Large intestine (tissue), 3 donors: ENCODE data around the gene TMTC1. TPM values are rescaled to one million over a fixed set of nuclear protein-coding genes. Genes with fewer than 3 reads are reported as not detected.

ENCODE experiments used
- DNase-seq, 2 donors: peaks; one replicate each; pipeline versions ENCODE4 v3.0.0 to v3.0.0-alpha.2; 2013
- H3K27ac ChIP-seq: one replicate; pipeline ENCODE4 v1.5.1; 2013; ENCODE audit warnings: low read length
- H3K27me3 ChIP-seq: 2 replicates; pipeline ENCODE4 v1.6.1; 2013; ENCODE audit warnings: low read length; ENCODE audit not compliant: control insufficient read depth, insufficient read depth
- H3K36me3 ChIP-seq: 2 replicates; pipeline ENCODE4 v1.6.1; 2013; ENCODE audit warnings: low read length; ENCODE audit not compliant: control insufficient read depth, insufficient read depth
- H3K4me1 ChIP-seq: one replicate; pipeline ENCODE4 v1.6.1; 2013; ENCODE audit warnings: low read length; ENCODE audit not compliant: control insufficient read depth, insufficient read depth
- H3K4me3 ChIP-seq: one replicate; pipeline ENCODE4 v1.5.1; 2013; ENCODE audit warnings: low read length
- H3K9me3 ChIP-seq: one replicate; pipeline ENCODE4 v1.6.1; 2013; ENCODE audit warnings: mild to moderate bottlenecking, low read depth, low read length, moderate library complexity; ENCODE audit not compliant: control insufficient read depth
- WGBS: methylation state at CpG from one replicate; pipeline ENCODE4 v1.1.5; 2013; ENCODE audit warnings: low lambda C conversion rate; ENCODE audit not compliant: insufficient coverage; 5-methylcytosine and 5-hydroxymethylcytosine counted together
- polyA plus RNA-seq: library from polyadenylated mRNA; unstranded; fragments of 120-200 nt; gene quantifications from one replicate; pipeline ENCODE4 v1.2.1, GENCODE V29; 2013

Gene TMTC1
- polyA plus RNA-seq, 1 donor = 4.0 TPM

DNA sequence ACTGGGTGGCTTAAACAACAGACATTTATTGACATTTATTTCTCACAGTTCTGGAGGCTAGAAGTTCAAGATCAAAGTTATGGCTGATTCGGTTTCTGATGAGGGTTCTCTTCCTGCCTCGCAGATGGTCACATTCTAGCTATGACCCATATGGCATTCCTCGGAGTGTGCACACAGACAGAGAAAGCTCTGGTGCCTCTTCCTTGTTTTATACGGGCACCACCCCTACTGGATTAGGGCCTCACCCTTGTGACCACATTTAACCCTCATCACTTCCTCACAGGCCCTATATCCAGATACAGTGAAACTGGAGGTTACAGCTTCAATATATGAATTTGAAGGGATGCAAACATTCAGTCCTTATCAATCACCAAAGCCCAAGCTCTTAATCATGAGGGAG is 209.2 kb downstream of the TMTC1 start:
- no CpG with 5 or more reads among the region's 4 CpGs for WGBS
- no peaks in the 10 kb centered on the region for H3K36me3 ChIP-seq
- H3K4me3 ChIP-seq = no peak overlapping the region
- H3K4me1 ChIP-seq = no peaks in the 10 kb centered on the region
- no peaks in the 10 kb centered on the region for H3K27me3 ChIP-seq
- H3K27ac ChIP-seq = no peak overlapping the region
- DNase-seq = no peak
- no peaks in the 10 kb centered on the region for H3K9me3 ChIP-seq

- Histone ChIP-seq H3K36me3 (no peaks in the 10 kb centered on the region), H3K27me3 (no peaks in the 10 kb centered on the region), H3K4me1 (no peaks in the 10 kb centered on the region), H3K9me3 (no peaks in the 10 kb centered on the region), H3K4me3 (no peak overlapping the region), H3K27ac (no peak overlapping the region)
- no peak for DNase-seq
- WGBS = no CpG with 5 or more reads among the region's 4 CpGs
Observed at GRCh38 chr12:29572938-29573337, 210.8 kb downstream of the TMTC1 start.

- no peak overlapping the region for H3K4me3 ChIP-seq
- H3K27ac ChIP-seq = no peak overlapping the region
- no peaks in the 10 kb centered on the region for H3K9me3 ChIP-seq
- H3K36me3 ChIP-seq = no peaks in the 10 kb centered on the region
- no peaks in the 10 kb centered on the region for H3K27me3 ChIP-seq
- DNase-seq = no peak
- WGBS = no CpG with 5 or more reads among the region's 4 CpGs
- H3K4me1 ChIP-seq = no peaks in the 10 kb centered on the region
Observed at GRCh38 chr12:29572464-29572863, 211.3 kb downstream of the TMTC1 start.

DNA sequence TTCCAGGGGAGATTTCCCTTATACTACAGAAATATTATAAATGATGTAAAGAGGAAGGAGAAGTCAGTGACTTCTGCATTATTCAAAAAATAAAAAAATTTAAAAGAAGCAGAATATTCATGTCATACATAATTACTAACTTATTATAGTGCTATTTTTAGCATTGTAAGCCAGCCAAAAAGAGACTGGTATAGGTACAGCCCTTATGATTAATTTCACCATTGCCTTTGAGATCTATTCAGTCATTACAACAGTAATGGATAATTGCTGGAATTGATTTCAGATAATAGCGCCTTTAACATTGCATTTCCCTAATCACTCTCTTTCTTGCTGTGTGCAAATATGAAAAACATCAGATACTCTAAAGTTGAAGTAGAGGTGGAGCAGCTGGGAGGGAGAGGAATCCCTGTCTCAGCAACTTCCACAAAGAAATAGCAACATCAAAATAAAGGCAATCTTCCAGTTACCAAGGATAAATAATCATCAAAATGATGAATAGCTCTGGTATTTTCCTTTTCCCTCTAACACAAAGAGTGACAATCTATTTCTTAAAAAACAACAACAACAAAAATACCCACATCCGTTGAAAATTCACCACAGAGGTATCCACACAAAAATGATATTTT is 214.5 kb downstream of the TMTC1 start:
- no peak overlapping the region for H3K4me3 ChIP-seq
- no peaks in the 10 kb centered on the region for H3K4me1 ChIP-seq
- H3K27me3 ChIP-seq = peaks cover 2% of the 10 kb centered on the region
- no peaks in the 10 kb centered on the region for H3K9me3 ChIP-seq
- WGBS = 78% methylated on average over 2 of the region's 2 CpGs
- no peak for DNase-seq
- H3K27ac ChIP-seq = no peak overlapping the region
- no peaks in the 10 kb centered on the region for H3K36me3 ChIP-seq

- H3K4me1 ChIP-seq = no peaks in the 10 kb centered on the region
- no peaks in the 10 kb centered on the region for H3K9me3 ChIP-seq
- H3K4me3 ChIP-seq = no peak overlapping the region
- H3K36me3 ChIP-seq = no peaks in the 10 kb centered on the region
- 40% methylated on average over 1 of the region's 6 CpGs for WGBS
- DNase-seq = no peak
- H3K27me3 ChIP-seq = peaks cover 2% of the 10 kb centered on the region
- H3K27ac ChIP-seq = no peak overlapping the region
Observed at GRCh38 chr12:29566441-29566840, 217.3 kb downstream of the TMTC1 start.

- Histone ChIP-seq H3K36me3 (no peaks in the 10 kb centered on the region), H3K4me1 (no peaks in the 10 kb centered on the region), H3K4me3 (no peak overlapping the region), H3K9me3 (no peaks in the 10 kb centered on the region), H3K27me3 (peaks cover 2% of the 10 kb centered on the region), H3K27ac (no peak overlapping the region)
- DNase-seq = no peak
- WGBS = 83% methylated on average over 2 of the region's 5 CpGs
Observed at GRCh38 chr12:29565727-29566126, 218.0 kb downstream of the TMTC1 start.

DNA sequence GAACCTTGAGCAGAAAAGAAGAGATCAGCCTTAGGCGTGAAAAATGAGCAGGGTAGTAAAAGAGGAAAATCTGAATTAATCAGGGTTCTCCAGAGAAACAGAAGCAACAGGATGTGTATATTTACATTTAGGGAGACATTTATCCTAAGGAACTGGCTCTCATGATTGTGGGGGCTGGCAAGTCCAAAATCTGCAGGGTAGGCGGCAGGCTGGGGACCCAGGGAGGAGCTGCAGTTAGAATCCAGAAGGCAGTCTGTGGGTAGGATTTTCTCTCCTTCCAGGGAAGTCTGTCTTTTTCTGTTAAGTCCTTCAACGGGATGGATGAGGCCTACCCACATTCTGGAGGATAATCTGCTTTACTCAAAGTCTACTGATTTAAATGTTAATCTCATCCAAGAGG is 218.8 kb downstream of the TMTC1 start:
- Histone ChIP-seq H3K9me3 (no peaks in the 10 kb centered on the region), H3K27ac (no peak overlapping the region), H3K36me3 (no peaks in the 10 kb centered on the region), H3K4me1 (no peaks in the 10 kb centered on the region), H3K27me3 (peaks cover 2% of the 10 kb centered on the region), H3K4me3 (no peak overlapping the region)
- 67% methylated on average over 1 of the region's 3 CpGs for WGBS
- no peak for DNase-seq

DNA sequence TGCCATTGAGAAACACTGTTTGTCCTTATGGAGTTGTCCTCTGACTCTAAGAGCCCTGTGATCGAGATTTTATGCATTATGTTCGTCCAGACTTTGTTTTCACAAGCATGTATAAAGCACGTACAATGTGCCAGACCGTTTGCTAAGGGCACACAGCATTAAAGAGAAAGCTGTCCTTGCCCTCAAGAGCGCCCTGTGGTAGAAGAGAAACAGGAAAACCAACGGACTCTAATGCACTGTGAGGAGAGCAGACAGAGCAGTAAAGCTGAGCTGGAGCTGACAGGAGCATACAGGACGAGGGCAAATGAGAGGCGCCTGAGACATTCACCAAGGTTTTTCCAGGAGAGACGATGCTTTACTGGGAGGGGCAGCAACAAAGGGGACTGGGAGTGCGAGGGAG is 220.1 kb downstream of the TMTC1 start:
- no peak overlapping the region for H3K27ac ChIP-seq
- H3K27me3 ChIP-seq = peaks cover 2% of the 10 kb centered on the region
- H3K4me1 ChIP-seq = no peaks in the 10 kb centered on the region
- 52% methylated on average over 3 of the region's 10 CpGs for WGBS
- no peak for DNase-seq
- H3K36me3 ChIP-seq = no peaks in the 10 kb centered on the region
- no peaks in the 10 kb centered on the region for H3K9me3 ChIP-seq
- no peak overlapping the region for H3K4me3 ChIP-seq

- Histone ChIP-seq H3K27ac (no peak overlapping the region), H3K36me3 (no peaks in the 10 kb centered on the region), H3K4me3 (no peak overlapping the region), H3K27me3 (peaks cover 2% of the 10 kb centered on the region), H3K4me1 (no peaks in the 10 kb centered on the region), H3K9me3 (no peaks in the 10 kb centered on the region)
- no peak for DNase-seq
- 83% methylated on average over 1 of the region's 1 CpG for WGBS
Observed at GRCh38 chr12:29563071-29563470, 220.7 kb downstream of the TMTC1 start.

DNA sequence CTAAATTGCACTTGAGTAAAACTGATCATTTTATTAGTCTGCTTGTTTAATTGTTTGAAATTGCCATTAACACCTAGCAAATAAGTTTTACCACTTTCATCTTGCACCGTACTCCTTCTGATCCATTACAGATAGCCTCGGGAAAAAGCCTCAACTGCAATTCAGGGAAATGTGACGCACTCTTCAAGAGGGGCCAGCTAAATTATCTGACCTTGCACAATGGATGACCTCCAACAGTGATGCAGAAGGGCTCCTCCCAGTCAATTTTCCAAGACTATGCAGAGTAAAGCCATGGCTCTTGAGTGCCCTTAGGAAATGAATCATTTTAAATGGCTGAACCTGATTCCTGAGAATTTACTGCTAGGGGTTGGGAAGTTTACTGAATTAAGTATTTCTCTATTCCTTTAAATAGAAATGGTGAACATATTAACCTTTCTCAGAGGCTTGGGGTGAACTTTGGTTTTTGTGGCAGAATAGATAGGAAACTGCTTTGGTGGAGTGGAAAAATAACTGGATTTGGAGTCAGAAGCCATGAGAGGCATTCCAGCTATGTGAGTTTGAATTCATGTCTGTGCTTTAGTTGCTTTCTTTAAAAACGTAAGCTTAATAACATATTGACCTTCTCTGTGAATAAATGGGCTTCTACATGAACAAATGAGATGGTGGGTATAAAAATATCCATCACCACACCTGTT is 221.5 kb downstream of the TMTC1 start:
- Histone ChIP-seq H3K36me3 (no peaks in the 10 kb centered on the region), H3K9me3 (no peaks in the 10 kb centered on the region), H3K27ac (no peak overlapping the region), H3K27me3 (peaks cover 2% of the 10 kb centered on the region), H3K4me3 (no peak overlapping the region), H3K4me1 (no peaks in the 10 kb centered on the region)
- no peak for DNase-seq
- WGBS = no CpG with 5 or more reads among the region's 4 CpGs

GRCh38 chr12:29561664-29562071 is 222.1 kb downstream of the TMTC1 start:
- WGBS = 50% methylated on average over 2 of the region's 3 CpGs
- no peaks in the 10 kb centered on the region for H3K4me1 ChIP-seq
- no peaks in the 10 kb centered on the region for H3K9me3 ChIP-seq
- H3K36me3 ChIP-seq = no peaks in the 10 kb centered on the region
- DNase-seq = no peak
- peaks cover under 1% of the 10 kb centered on the region for H3K27me3 ChIP-seq
- no peak overlapping the region for H3K27ac ChIP-seq
- no peak overlapping the region for H3K4me3 ChIP-seq
